SK-N-SH (cell line): Measurements from ENCODE around the gene FTO. TPM values are rescaled to one million over a fixed set of nuclear protein-coding genes. Genes with fewer than 3 reads are reported as not detected.

Experiments
- CTCF ChIA-PET: fragments of 300-600, 350-600 bp; formaldehyde crosslinking; extraction: SDS; loops from one replicate; lab custom pipeline; 2021; lab: Yijun Ruan, JAX
- POLR2A ChIA-PET: fragments of 350-600 bp; sonication (Branson Sonifier 250); formaldehyde crosslinking; extraction: SDS; loops from one replicate; lab custom pipeline; 2020; ENCODE audit warnings: antibody characterized with exemption, inconsistent platforms; lab: Yijun Ruan, JAX
- DNase-seq: peaks from one replicate; pipeline ENCODE4 v3.0.0; 2012
- H2AFZ ChIP-seq: fragments of 200-600 bp; sonication (generic); 2 replicates; pipeline ENCODE4 v1.8.1; 2016; ENCODE audit warnings: antibody characterized with exemption, mild to moderate bottlenecking, low read depth
- H3F3A ChIP-seq: fragments of 200-600 bp; sonication (generic); replicated peaks from 2 replicates; pipeline ENCODE3; 2016; ENCODE audit warnings: antibody characterized with exemption, mild to moderate bottlenecking; ENCODE audit not compliant: insufficient read depth
- H3K27ac ChIP-seq, 2 experiments: fragments of 200-500 bp in 1 of 2; fragments of 200-600 bp in 1 of 2; sonication (Bioruptor generic) in 1 of 2; sonication (generic), shearing (Covaris generic) in 1 of 2; 2 replicates each; pipeline versions ENCODE4 v1.5.1 to v1.6.1; 2014 to 2016; ENCODE audit warnings: low read depth in 2 of 2, inconsistent platforms in 1 of 2, low read length in 1 of 2, mild to moderate bottlenecking in 1 of 2, mixed read lengths in 1 of 2
- H3K27me3 ChIP-seq: fragments of 200-600 bp; sonication (generic), shearing (Covaris generic); 2 replicates; pipeline ENCODE4 v1.6.1; 2016; ENCODE audit warnings: mixed run types; ENCODE audit not compliant: insufficient read depth
- H3K36me3 ChIP-seq, 2 experiments: fragments of 200-500 bp in 1 of 2; fragments of 200-600 bp in 1 of 2; sonication (Bioruptor generic) in 1 of 2; sonication (generic) in 1 of 2; replicated peaks in 1 of 2; 2 replicates each; pipeline versions ENCODE3 to v1.5.1; 2014 to 2016; ENCODE audit warnings: low read length in 1 of 2, mild to moderate bottlenecking in 1 of 2; ENCODE audit not compliant: insufficient read depth in 2 of 2, control insufficient read depth in 1 of 2
- H3K4me1 ChIP-seq, 2 experiments: fragments of 200-500 bp in 1 of 2; fragments of 200-600 bp in 1 of 2; sonication (Bioruptor generic) in 1 of 2; sonication (generic), shearing (Covaris generic) in 1 of 2; 2 replicates each; pipeline versions ENCODE4 v1.5.1 to v1.6.1; 2014 to 2016; ENCODE audit warnings: low read depth in 1 of 2, low read length in 1 of 2, mixed run types in 1 of 2; ENCODE audit not compliant: insufficient read depth in 2 of 2, control insufficient read depth in 1 of 2
- H3K4me2 ChIP-seq: fragments of 200-600 bp; sonication (generic), shearing (Covaris generic); 2 replicates; pipeline ENCODE4 v1.6.1; 2017; ENCODE audit warnings: mixed run types
- H3K4me3 ChIP-seq, 2 experiments: fragments of 200-500 bp in 1 of 2; fragments of 200-600 bp in 1 of 2; sonication (Bioruptor generic) in 1 of 2; sonication (generic), shearing (Covaris generic) in 1 of 2; 2 replicates each; pipeline versions ENCODE4 v1.5.1 to v1.8.1; 2014 to 2016; ENCODE audit warnings: low read depth in 2 of 2, inconsistent platforms in 1 of 2, low read length in 1 of 2, mild to moderate bottlenecking in 1 of 2, mixed read lengths in 1 of 2, moderate library complexity in 1 of 2
- H3K79me2 ChIP-seq: fragments of 200-600 bp; sonication (generic); 2 replicates; pipeline ENCODE4 v1.8.1; 2017; ENCODE audit warnings: mild to moderate bottlenecking; ENCODE audit not compliant: insufficient read depth
- H3K9ac ChIP-seq: fragments of 200-600 bp; sonication (generic); 2 replicates; pipeline ENCODE4 v1.6.1; 2017; ENCODE audit warnings: mixed run types
- H3K9me2 ChIP-seq: fragments of 200-600 bp; sonication (generic); 2 replicates; pipeline ENCODE4 v1.6.1; 2017; ENCODE audit warnings: mixed run types
- H3K9me3 ChIP-seq: fragments of 200-600 bp; sonication (generic); 2 replicates; pipeline ENCODE4 v1.6.1; 2017; ENCODE audit warnings: mixed run types, mild to moderate bottlenecking, moderate library complexity
- H4K20me1 ChIP-seq: fragments of 200-600 bp; sonication (generic); 2 replicates; pipeline ENCODE4 v1.6.1; 2017; ENCODE audit warnings: mild to moderate bottlenecking, mixed run types; ENCODE audit not compliant: insufficient read depth
- CHD2 ChIP-seq: fragments of 150-350 bp; IDR thresholded peaks from 2 replicates; pipeline ENCODE4 v1.6.1; 2018; ENCODE audit warnings: low read length; ENCODE audit not compliant: partially characterized antibody
- ELF1 ChIP-seq: IDR thresholded peaks from 2 replicates; pipeline ENCODE4 v1.4.0; 2012
- EZH2phosphoT487 ChIP-seq: fragments of 200-600 bp; sonication (generic); IDR thresholded peaks from 2 replicates; pipeline ENCODE4 v1.6.1; 2017; ENCODE audit warnings: low read depth, mixed run types, mild to moderate bottlenecking, antibody characterized with exemption, moderate library complexity, borderline replicate concordance
- FOSL2 ChIP-seq: IDR thresholded peaks from 2 replicates; pipeline ENCODE4 v1.4.0; 2012; ENCODE audit warnings: low read depth, mild to moderate bottlenecking, moderate library complexity, borderline replicate concordance
- FOXJ3 ChIP-seq: sonication (generic); formaldehyde crosslinking; IDR thresholded peaks from 2 replicates; pipeline ENCODE4 v1.5.1; 2020; ENCODE audit warnings: mild to moderate bottlenecking, missing genetic modification reagents
- GABPA ChIP-seq: IDR thresholded peaks from 2 replicates; pipeline ENCODE4 v1.4.0; 2012; ENCODE audit warnings: low read depth, mild to moderate bottlenecking
- GATA2 ChIP-seq: sonication (generic); formaldehyde crosslinking; IDR thresholded peaks from 2 replicates; pipeline ENCODE4 v1.5.0; 2020; ENCODE audit warnings: mild to moderate bottlenecking, missing genetic modification reagents
- IRF3 ChIP-seq: fragments of 150-350 bp; IDR thresholded peaks from 2 replicates; pipeline ENCODE4 v1.6.1; 2016; ENCODE audit warnings: mild to moderate bottlenecking, low read depth, low read length
- JUND ChIP-seq: IDR thresholded peaks from 2 replicates; pipeline ENCODE4 v1.4.0; 2012
- NFIC ChIP-seq: IDR thresholded peaks from 2 replicates; pipeline ENCODE4 v1.4.0; 2012; ENCODE audit warnings: borderline replicate concordance
- POLR2AphosphoS5 ChIP-seq: IDR thresholded peaks from 2 replicates; pipeline ENCODE4 v1.6.1; 2012; ENCODE audit warnings: low read depth, low read length
- RAD21 ChIP-seq: IDR thresholded peaks from 2 replicates; pipeline ENCODE4 v1.6.1; 2012; ENCODE audit warnings: mild to moderate bottlenecking, low read length
- RXRA ChIP-seq: IDR thresholded peaks from 2 replicates; pipeline ENCODE4 v1.4.0; 2012; ENCODE audit warnings: low read depth, mild to moderate bottlenecking, borderline replicate concordance
- SIN3A ChIP-seq: IDR thresholded peaks from 2 replicates; pipeline ENCODE4 v1.6.1; 2012; ENCODE audit warnings: low read depth, mild to moderate bottlenecking, low read length, moderate library complexity, borderline replicate concordance
- USF1 ChIP-seq: IDR thresholded peaks from 2 replicates; pipeline ENCODE4 v1.4.0; 2012; ENCODE audit warnings: low read depth, borderline replicate concordance
- WGBS: methylation state at CpG from one replicate; pipeline ENCODE4 v1.1.6; 2017; ENCODE audit warnings: low lambda C conversion rate; 5-methylcytosine and 5-hydroxymethylcytosine counted together
- polyA plus RNA-seq, 3 experiments: library from polyadenylated mRNA; depleted of rRNA; stranded (reverse); fragments of >200 nt; gene quantifications; 2 replicates each; pipeline ENCODE4 v1.2.3, GENCODE V29; 2012
- TF ChIP-seq, protein P1 (sequence below): fragments of 150-350 bp; IDR thresholded peaks from 2 replicates; pipeline ENCODE4 v1.6.1; 2017; ENCODE audit warnings: antibody characterized with exemption, low read length, low read depth, borderline replicate concordance
- TF ChIP-seq, protein P2 (sequence below): IDR thresholded peaks from 2 replicates; pipeline ENCODE4 v1.4.0; 2012; ENCODE audit warnings: low read depth, borderline replicate concordance
- TF ChIP-seq, protein P3 (sequence below): fragments of 200-600 bp; sonication (generic); IDR thresholded peaks from 2 replicates; pipeline ENCODE4 v1.6.1; 2017; ENCODE audit warnings: antibody characterized with exemption, mild to moderate bottlenecking, moderate library complexity

The FTO gene
- polyA plus RNA-seq, 1 of the 3 experiments (the other 2 are of a cell fraction), result 41.2 TPM

- H3K4me3 ChIP-seq, result no peak overlapping the region
- ChIA-PET CTCF (interaction anchor here (1.4 kb wide), 1 partner anchor 8 kb away, joined by 3 read pairs; no protein-coding TSS in a partner anchor), POLR2A (no interaction called here)
- WGBS, result 68% methylated on average over 3 of the region's 3 CpGs
- H3K9ac ChIP-seq, result no peak overlapping the region
- H3K4me1 ChIP-seq, result no peaks in the 10 kb centered on the region
- TF ChIP-seq RAD21, result no peak
- TF ChIP-seq NFIC, result no peak
- TF ChIP-seq GABPA, result no peak
- no peak for TF ChIP-seq CHD2
- TF ChIP-seq, protein P1, sequence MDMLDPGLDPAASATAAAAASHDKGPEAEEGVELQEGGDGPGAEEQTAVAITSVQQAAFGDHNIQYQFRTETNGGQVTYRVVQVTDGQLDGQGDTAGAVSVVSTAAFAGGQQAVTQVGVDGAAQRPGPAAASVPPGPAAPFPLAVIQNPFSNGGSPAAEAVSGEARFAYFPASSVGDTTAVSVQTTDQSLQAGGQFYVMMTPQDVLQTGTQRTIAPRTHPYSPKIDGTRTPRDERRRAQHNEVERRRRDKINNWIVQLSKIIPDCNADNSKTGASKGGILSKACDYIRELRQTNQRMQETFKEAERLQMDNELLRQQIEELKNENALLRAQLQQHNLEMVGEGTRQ, result no peak
- no peak for TF ChIP-seq POLR2AphosphoS5
- TF ChIP-seq, protein P2, sequence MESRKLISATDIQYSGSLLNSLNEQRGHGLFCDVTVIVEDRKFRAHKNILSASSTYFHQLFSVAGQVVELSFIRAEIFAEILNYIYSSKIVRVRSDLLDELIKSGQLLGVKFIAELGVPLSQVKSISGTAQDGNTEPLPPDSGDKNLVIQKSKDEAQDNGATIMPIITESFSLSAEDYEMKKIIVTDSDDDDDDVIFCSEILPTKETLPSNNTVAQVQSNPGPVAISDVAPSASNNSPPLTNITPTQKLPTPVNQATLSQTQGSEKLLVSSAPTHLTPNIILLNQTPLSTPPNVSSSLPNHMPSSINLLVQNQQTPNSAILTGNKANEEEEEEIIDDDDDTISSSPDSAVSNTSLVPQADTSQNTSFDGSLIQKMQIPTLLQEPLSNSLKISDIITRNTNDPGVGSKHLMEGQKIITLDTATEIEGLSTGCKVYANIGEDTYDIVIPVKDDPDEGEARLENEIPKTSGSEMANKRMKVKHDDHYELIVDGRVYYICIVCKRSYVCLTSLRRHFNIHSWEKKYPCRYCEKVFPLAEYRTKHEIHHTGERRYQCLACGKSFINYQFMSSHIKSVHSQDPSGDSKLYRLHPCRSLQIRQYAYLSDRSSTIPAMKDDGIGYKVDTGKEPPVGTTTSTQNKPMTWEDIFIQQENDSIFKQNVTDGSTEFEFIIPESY, result no peak
- no peak for TF ChIP-seq FOXJ3
- TF ChIP-seq, protein P3, sequence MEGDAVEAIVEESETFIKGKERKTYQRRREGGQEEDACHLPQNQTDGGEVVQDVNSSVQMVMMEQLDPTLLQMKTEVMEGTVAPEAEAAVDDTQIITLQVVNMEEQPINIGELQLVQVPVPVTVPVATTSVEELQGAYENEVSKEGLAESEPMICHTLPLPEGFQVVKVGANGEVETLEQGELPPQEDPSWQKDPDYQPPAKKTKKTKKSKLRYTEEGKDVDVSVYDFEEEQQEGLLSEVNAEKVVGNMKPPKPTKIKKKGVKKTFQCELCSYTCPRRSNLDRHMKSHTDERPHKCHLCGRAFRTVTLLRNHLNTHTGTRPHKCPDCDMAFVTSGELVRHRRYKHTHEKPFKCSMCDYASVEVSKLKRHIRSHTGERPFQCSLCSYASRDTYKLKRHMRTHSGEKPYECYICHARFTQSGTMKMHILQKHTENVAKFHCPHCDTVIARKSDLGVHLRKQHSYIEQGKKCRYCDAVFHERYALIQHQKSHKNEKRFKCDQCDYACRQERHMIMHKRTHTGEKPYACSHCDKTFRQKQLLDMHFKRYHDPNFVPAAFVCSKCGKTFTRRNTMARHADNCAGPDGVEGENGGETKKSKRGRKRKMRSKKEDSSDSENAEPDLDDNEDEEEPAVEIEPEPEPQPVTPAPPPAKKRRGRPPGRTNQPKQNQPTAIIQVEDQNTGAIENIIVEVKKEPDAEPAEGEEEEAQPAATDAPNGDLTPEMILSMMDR, result no peak
- TF ChIP-seq SIN3A, result no peak
- no peak for TF ChIP-seq RXRA
- no peak for TF ChIP-seq ELF1
- TF ChIP-seq FOSL2, result no peak
- no peak for TF ChIP-seq GATA2 (CRISPR knock-in tag)
- no peak for TF ChIP-seq JUND
- TF ChIP-seq USF1, result no peak
- no peak for TF ChIP-seq EZH2phosphoT487
- no peak for TF ChIP-seq IRF3
- no peaks in the 10 kb centered on the region for H4K20me1 ChIP-seq
- H3K4me2 ChIP-seq, result no peak overlapping the region
- DNase-seq, result no peak
- H3K27me3 ChIP-seq, result no peaks in the 10 kb centered on the region
- H3K79me2 ChIP-seq, result no peaks in the 10 kb centered on the region
- H3F3A ChIP-seq, result no peaks in the 10 kb centered on the region
- H3K9me3 ChIP-seq, result no peaks in the 10 kb centered on the region
- H3K27ac ChIP-seq, result no peak overlapping the region
- H3K9me2 ChIP-seq, result no peaks in the 10 kb centered on the region
- no peak overlapping the region for H2AFZ ChIP-seq
- H3K36me3 ChIP-seq, result no peaks in the 10 kb centered on the region
These were observed 460.8 kb downstream of the FTO start for GRCh38 chr16:54164789-54165173.
